CD14-positive monocyte (primary cell): Measurements from ENCODE around the gene TNFAIP8. TPM values are rescaled to one million over a fixed set of nuclear protein-coding genes. Genes with fewer than 3 reads are reported as not detected.

ENCODE experiments used
- DNase-seq, 3 donors: peaks; one replicate each; pipeline ENCODE4 v3.0.0-alpha.2; 2011 to 2022
- H2AFZ ChIP-seq: 2 replicates; pipeline ENCODE4 v1.6.0; 2012; ENCODE audit warnings: mild to moderate bottlenecking, low read depth, low read length, inconsistent platforms; ENCODE audit not compliant: insufficient read depth, poor library complexity, severe bottlenecking
- H3K27ac ChIP-seq, 2 donors: 1 replicate in 1 of 2; 2 replicates in 1 of 2; pipeline ENCODE4 v1.5.1; 2012 to 2013; ENCODE audit warnings: low read length in 2 of 2, control low read depth in 1 of 2, inconsistent platforms in 1 of 2, low read depth in 1 of 2, mild to moderate bottlenecking in 1 of 2
- H3K27me3 ChIP-seq, 2 donors: one replicate each; pipeline versions ENCODE4 v1.6.0 to v1.6.1; 2011 to 2013; ENCODE audit warnings: low read length in 2 of 2; ENCODE audit not compliant: control insufficient read depth in 2 of 2, insufficient read depth in 2 of 2
- H3K36me3 ChIP-seq, 2 donors: replicated peaks in 1 of 2; 1 replicate in 1 of 2; 2 replicates in 1 of 2; pipeline versions ENCODE4 v1.5.1 to v1.6.1; 2012 to 2013; ENCODE audit warnings: low read length in 2 of 2, control low read depth in 1 of 2, inconsistent platforms in 1 of 2, mild to moderate bottlenecking in 1 of 2; ENCODE audit not compliant: insufficient read depth in 2 of 2, control insufficient read depth in 1 of 2
- H3K4me1 ChIP-seq, 2 donors: 1 replicate in 1 of 2; 2 replicates in 1 of 2; pipeline versions ENCODE4 v1.5.1 to v1.6.1; 2012 to 2013; ENCODE audit warnings: low read length in 2 of 2, control low read depth in 1 of 2, inconsistent platforms in 1 of 2, mild to moderate bottlenecking in 1 of 2, moderate library complexity in 1 of 2; ENCODE audit not compliant: insufficient read depth in 2 of 2, control insufficient read depth in 1 of 2
- H3K4me2 ChIP-seq: replicated peaks from 2 replicates; pipeline ENCODE3; 2012; ENCODE audit warnings: low read length, moderate library complexity, mild to moderate bottlenecking; ENCODE audit not compliant: poor library complexity, severe bottlenecking; ENCODE audit errors: extremely low read depth
- H3K4me3 ChIP-seq, 3 experiments: fragments of 200-600 bp in 1 of 3; sonication (generic) in 1 of 3; replicated peaks in 1 of 3; 1 replicate in 2 of 3; 2 replicates in 1 of 3; pipeline ENCODE4 v1.5.1; 2011 to 2013; ENCODE audit warnings: low read length in 3 of 3, mild to moderate bottlenecking in 3 of 3, control low read depth in 2 of 3, low read depth in 2 of 3, inconsistent platforms in 1 of 3, moderate library complexity in 1 of 3
- H3K79me2 ChIP-seq: 2 replicates; pipeline ENCODE4 v1.6.0; 2012; ENCODE audit warnings: mild to moderate bottlenecking, control low read depth, inconsistent platforms, low read length, moderate library complexity; ENCODE audit not compliant: insufficient read depth
- H3K9ac ChIP-seq: 2 replicates; pipeline ENCODE4 v1.6.0; 2017; ENCODE audit warnings: low read length, mild to moderate bottlenecking; ENCODE audit not compliant: insufficient read depth, poor library complexity, severe bottlenecking
- H3K9me3 ChIP-seq, 2 donors: replicated peaks in 1 of 2; 1 replicate in 1 of 2; 2 replicates in 1 of 2; pipeline versions ENCODE4 v1.5.1 to v1.6.1; 2012 to 2013; ENCODE audit warnings: low read length in 2 of 2, control low read depth in 1 of 2; ENCODE audit not compliant: control insufficient read depth in 1 of 2, insufficient read depth in 1 of 2
- H4K20me1 ChIP-seq: 2 replicates; pipeline ENCODE4 v1.6.0; 2012; ENCODE audit warnings: mild to moderate bottlenecking, low read length, control low read depth, moderate library complexity; ENCODE audit not compliant: insufficient read depth
- H3K27ac Mint-ChIP-seq, 7 donors: one replicate each; pipeline ENCODE4 v1.8.0; 2020; ENCODE audit warnings: mild to moderate bottlenecking in 7 of 7, mixed read lengths in 7 of 7, moderate library complexity in 6 of 7, inconsistent platforms in 2 of 7
- H3K27me3 Mint-ChIP-seq, 3 donors: one replicate each; pipeline ENCODE4 v1.8.0; 2021 to 2022; ENCODE audit warnings: low read depth in 3 of 3, mild to moderate bottlenecking in 3 of 3, mixed read lengths in 3 of 3, moderate library complexity in 3 of 3, inconsistent platforms in 1 of 3
- H3K36me3 Mint-ChIP-seq, 2 donors: one replicate each; pipeline ENCODE4 v1.8.0; 2020; ENCODE audit warnings: mixed read lengths in 2 of 2, inconsistent platforms in 1 of 2, mild to moderate bottlenecking in 1 of 2
- H3K4me1 Mint-ChIP-seq: one replicate; pipeline ENCODE4 v1.8.0; 2020; ENCODE audit warnings: mild to moderate bottlenecking, mixed read lengths
- H3K4me3 Mint-ChIP-seq, 2 donors: one replicate each; pipeline ENCODE4 v1.8.0; 2020; ENCODE audit warnings: mild to moderate bottlenecking in 2 of 2, mixed read lengths in 2 of 2, moderate library complexity in 1 of 2
- H3K9me3 Mint-ChIP-seq, 7 donors: one replicate each; pipeline ENCODE4 v1.8.0; 2020 to 2022; ENCODE audit warnings: mixed read lengths in 7 of 7, mild to moderate bottlenecking in 6 of 7, moderate library complexity in 6 of 7, inconsistent platforms in 2 of 7
- WGBS: methylation state at CpG from one replicate; pipeline ENCODE4 v1.1.5; 2013; ENCODE audit warnings: missing lambda C conversion rate; ENCODE audit not compliant: insufficient coverage; 5-methylcytosine and 5-hydroxymethylcytosine counted together
- intact Hi-C, 2 donors: fragments of 100-400 bp; cut with micrococcal nuclease; formaldehyde crosslinking; loops; one replicate each; pipeline versions ENCODE4 v1.15.0 to v1.15.1; 2023
- polyA plus RNA-seq, 3 donors: library from polyadenylated mRNA; depleted of rRNA in 1 of 3; unstranded in 2 of 3; stranded (reverse) in 1 of 3; fragments of 300-500 nt in 2 of 3; fragments of >200 nt in 1 of 3; fragmentation: Illumina TruSeq in 2 of 3; gene quantifications; 1 replicate in 2 of 3; 2 replicates in 1 of 3; pipeline ENCODE4 v1.2.3, GENCODE V29; 2012 to 2021
- TF ChIP-seq, protein P1 (sequence below): fragments of 200-600 bp; IDR thresholded peaks from one replicate; pipeline ENCODE4 v1.8.0; 2022; ENCODE audit warnings: antibody characterized with exemption, mild to moderate bottlenecking

The TNFAIP8 gene
- polyA plus RNA-seq, 3 donors = 20.6 to 55.5 (median 47.0) TPM

DNA sequence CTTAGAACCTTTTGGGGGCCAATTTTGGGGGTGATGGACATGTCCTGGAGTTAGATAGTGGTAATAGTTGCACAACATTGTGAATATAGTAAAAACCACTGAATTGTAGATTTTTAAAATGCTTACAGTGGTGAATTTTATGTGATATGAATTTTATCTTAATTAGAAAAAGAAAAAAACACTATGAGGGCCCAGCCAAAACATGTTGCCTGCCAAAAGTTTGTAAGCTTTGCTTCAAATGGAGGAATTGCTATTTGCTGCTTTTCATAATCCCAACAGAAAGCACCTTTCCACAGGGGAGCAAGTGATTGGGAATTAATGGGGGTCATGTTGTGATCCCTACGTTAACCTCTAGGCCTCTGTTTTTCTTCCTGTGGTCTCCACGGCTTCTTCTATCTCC lies 19.1 kb downstream of the TNFAIP8 start:
- Mint-ChIP-seq H3K27ac (no peak overlapping the region), H3K4me1 (peaks cover 28% of the 10 kb centered on the region), H3K36me3 (peaks cover 12 to 24% of the 10 kb centered on the region in 2 donors), H3K27me3 (no peaks in the 10 kb centered on the region), H3K9me3 (no peaks in the 10 kb centered on the region), H3K4me3 (no peak overlapping the region)
- no peak overlapping the region for H3K27ac ChIP-seq
- H3K27me3 ChIP-seq = no peaks in the 10 kb centered on the region
- no peak overlapping the region for H2AFZ ChIP-seq
- intact Hi-C loops = no loop called here
- H3K9ac ChIP-seq = no peak overlapping the region
- H3K4me2 ChIP-seq = no peak overlapping the region
- H3K4me3 ChIP-seq = no peak overlapping the region
- H3K4me1 ChIP-seq = peaks cover 3 to 10% of the 10 kb centered on the region in 2 donors
- H3K36me3 ChIP-seq = peaks cover 6 to 27% of the 10 kb centered on the region in 2 donors
- TF ChIP-seq, protein P1, sequence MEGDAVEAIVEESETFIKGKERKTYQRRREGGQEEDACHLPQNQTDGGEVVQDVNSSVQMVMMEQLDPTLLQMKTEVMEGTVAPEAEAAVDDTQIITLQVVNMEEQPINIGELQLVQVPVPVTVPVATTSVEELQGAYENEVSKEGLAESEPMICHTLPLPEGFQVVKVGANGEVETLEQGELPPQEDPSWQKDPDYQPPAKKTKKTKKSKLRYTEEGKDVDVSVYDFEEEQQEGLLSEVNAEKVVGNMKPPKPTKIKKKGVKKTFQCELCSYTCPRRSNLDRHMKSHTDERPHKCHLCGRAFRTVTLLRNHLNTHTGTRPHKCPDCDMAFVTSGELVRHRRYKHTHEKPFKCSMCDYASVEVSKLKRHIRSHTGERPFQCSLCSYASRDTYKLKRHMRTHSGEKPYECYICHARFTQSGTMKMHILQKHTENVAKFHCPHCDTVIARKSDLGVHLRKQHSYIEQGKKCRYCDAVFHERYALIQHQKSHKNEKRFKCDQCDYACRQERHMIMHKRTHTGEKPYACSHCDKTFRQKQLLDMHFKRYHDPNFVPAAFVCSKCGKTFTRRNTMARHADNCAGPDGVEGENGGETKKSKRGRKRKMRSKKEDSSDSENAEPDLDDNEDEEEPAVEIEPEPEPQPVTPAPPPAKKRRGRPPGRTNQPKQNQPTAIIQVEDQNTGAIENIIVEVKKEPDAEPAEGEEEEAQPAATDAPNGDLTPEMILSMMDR = no peak
- H3K79me2 ChIP-seq = peaks cover 100% of the 10 kb centered on the region
- no peaks in the 10 kb centered on the region for H3K9me3 ChIP-seq
- no CpG with 5 or more reads among the region's 2 CpGs for WGBS
- DNase-seq = no peak
- H4K20me1 ChIP-seq = peaks cover 100% of the 10 kb centered on the region

DNA sequence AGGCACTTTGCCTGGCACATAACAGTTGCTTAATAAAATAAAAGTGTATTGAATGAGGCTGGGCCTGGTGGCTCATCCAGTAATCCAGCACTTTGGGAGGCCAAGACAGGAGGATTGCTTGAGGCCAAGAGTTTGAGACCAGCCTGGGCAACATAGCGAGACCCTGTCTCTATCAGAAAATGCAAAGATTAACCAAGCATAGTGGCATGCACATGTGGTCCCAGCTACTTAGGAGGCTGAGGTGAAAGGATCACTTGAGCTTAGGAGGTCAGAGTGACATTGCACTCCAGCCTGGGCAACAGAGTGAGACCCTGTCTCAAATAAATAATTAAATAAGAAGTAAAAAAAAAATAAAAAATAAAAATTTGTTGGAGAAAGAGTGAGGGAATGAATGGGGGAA lies 21.2 kb downstream of the TNFAIP8 start:
- no peak overlapping the region for H3K4me3 ChIP-seq
- peaks cover 100% of the 10 kb centered on the region for H3K79me2 ChIP-seq
- intact Hi-C loops = no loop called here
- H3K36me3 Mint-ChIP-seq = peaks cover 17 to 18% of the 10 kb centered on the region in 2 donors
- no CpG with 5 or more reads among the region's 1 CpG for WGBS
- H3K4me2 ChIP-seq = no peak overlapping the region
- H3K9ac ChIP-seq = no peak overlapping the region
- no peak overlapping the region for H2AFZ ChIP-seq
- H3K27me3 Mint-ChIP-seq = no peaks in the 10 kb centered on the region
- H3K4me3 Mint-ChIP-seq = no peak overlapping the region
- DNase-seq = no peak
- peaks cover 28% of the 10 kb centered on the region for H3K4me1 Mint-ChIP-seq
- no peak overlapping the region for H3K27ac ChIP-seq
- peaks cover 100% of the 10 kb centered on the region for H4K20me1 ChIP-seq
- H3K36me3 ChIP-seq = peaks cover 6 to 33% of the 10 kb centered on the region in 2 donors
- peaks cover 0 to 18% of the 10 kb centered on the region in 2 donors for H3K4me1 ChIP-seq
- H3K27me3 ChIP-seq = no peaks in the 10 kb centered on the region
- no peaks in the 10 kb centered on the region for H3K9me3 ChIP-seq
- H3K9me3 Mint-ChIP-seq = no peaks in the 10 kb centered on the region
- peak overlapping the region in 2 of 7 donors; percentile 31 to 70 for H3K27ac Mint-ChIP-seq
- TF ChIP-seq, protein P1 = no peak
